NCI-H1436 treated with DMSO at 0.1 percent for 48 hours (cell line): Measurements from ENCODE around the gene TMEM178A.

Experiments used
- DNase-seq: peaks from one replicate; lab custom pipeline; 2025; lab: John Stamatoyannopoulos, UW

Gene TMEM178A

GRCh38 chr2:39743269-39743776 is 77.6 kb downstream of the TMEM178A start:
- DNase-seq: no peak

GRCh38 chr2:39755466-39755865 is 89.7 kb downstream of the TMEM178A start:
- DNase-seq: no peak

- DNase-seq: no peak
Observed at GRCh38 chr2:39757156-39757555, 91.4 kb downstream of the TMEM178A start.

- no peak for DNase-seq
Observed at GRCh38 chr2:39762448-39762847, 96.7 kb downstream of the TMEM178A start.
